K562 (cell line): ENCODE results near the gene PRDM12. TPM values are rescaled to one million over a fixed set of nuclear protein-coding genes. Genes with fewer than 3 reads are reported as not detected.

Source experiments
- ATAC-seq: fragments of 200-7000 bp; cut with Tn5 transposase; 3 replicates; pipeline ENCODE4 v1.9.1; 2020; ENCODE audit warnings: moderate library complexity
- BruUV-seq: library from RNA; stranded (reverse); fragments of 400-500 nt; replicated peaks from 2 replicates; lab custom pipeline; 2021; lab: Mats Ljungman, UMichigan
- CTCF ChIA-PET: fragments of 300-600 bp; formaldehyde crosslinking; extraction: SDS; loops from one replicate; lab custom pipeline; 2021; ENCODE audit warnings: low intra/inter-chr PET ratio; lab: Yijun Ruan, JAX
- POLR2A ChIA-PET: fragments of 300-600, 350-650 bp; sonication (Branson Sonifier 250); formaldehyde crosslinking; extraction: SDS; loops from one replicate; lab custom pipeline; 2021; ENCODE audit warnings: antibody characterized with exemption, inconsistent platforms; lab: Yijun Ruan, JAX
- DNase-seq, 4 experiments: peaks; one replicate each; pipeline versions ENCODE4 v3.0.0 to v3.0.0-alpha.2; 2011 to 2018; ENCODE audit warnings: low spot score in 3 of 4, mixed read lengths in 3 of 4; ENCODE audit errors: extremely low read depth in 1 of 4
- FAIRE-seq: peaks from 2 replicates; lab custom pipeline; 2011; peaks lifted over from hg19 to GRCh38; lab: Jason Lieb, UNC
- H2AFZ ChIP-seq: 2 replicates; pipeline ENCODE4 v1.6.0; 2011; ENCODE audit warnings: low read depth, low read length, control low read depth, inconsistent platforms
- H3K27ac ChIP-seq: fragments of 200-600 bp; 3 replicates; pipeline ENCODE4 v1.8.0; 2011; ENCODE audit warnings: low read depth, mild to moderate bottlenecking, control low read depth, inconsistent platforms, low read length, moderate library complexity, mixed read lengths; ENCODE audit errors: extremely low read depth
- H3K27me3 ChIP-seq, 2 experiments: fragments of 300-600 bp in 1 of 2; 2 replicates in 1 of 2; 3 replicates in 1 of 2; pipeline versions ENCODE4 v1.6.0 to v1.8.0; 2011; ENCODE audit warnings: inconsistent platforms in 2 of 2, low read length in 2 of 2, mild to moderate bottlenecking in 1 of 2, mixed read lengths in 1 of 2, moderate library complexity in 1 of 2; ENCODE audit not compliant: control insufficient read depth in 2 of 2, insufficient read depth in 2 of 2
- H3K36me3 ChIP-seq: fragments of 300-600 bp; 3 replicates; pipeline ENCODE4 v1.8.0; 2011; ENCODE audit warnings: mild to moderate bottlenecking, low read length, inconsistent platforms; ENCODE audit not compliant: control insufficient read depth, insufficient read depth
- H3K4me1 ChIP-seq, 2 experiments: fragments of 200-600 bp in 1 of 2; replicated peaks in 1 of 2; 2 replicates in 1 of 2; 3 replicates in 1 of 2; pipeline versions ENCODE4 v1.5.1 to v1.8.0; 2011; ENCODE audit warnings: inconsistent platforms in 2 of 2, low read length in 2 of 2, mild to moderate bottlenecking in 1 of 2, mixed read lengths in 1 of 2, moderate library complexity in 1 of 2; ENCODE audit not compliant: control insufficient read depth in 2 of 2, insufficient read depth in 2 of 2
- H3K4me2 ChIP-seq: 2 replicates; pipeline ENCODE4 v1.6.1; 2011; ENCODE audit warnings: low read length, control low read depth, inconsistent platforms, mixed read lengths; ENCODE audit not compliant: insufficient read depth
- H3K4me3 ChIP-seq: fragments of 200-600 bp; sonication (generic), shearing (Covaris generic); 2 replicates; pipeline ENCODE4 v1.5.1; 2016; ENCODE audit warnings: control low read depth, inconsistent platforms
- H3K79me2 ChIP-seq: fragments of 200-600 bp; 3 replicates; pipeline ENCODE4 v1.8.0; 2011; ENCODE audit warnings: low read length, inconsistent platforms; ENCODE audit not compliant: control insufficient read depth, insufficient read depth
- H3K9ac ChIP-seq, 2 experiments: 2 replicates each; pipeline versions ENCODE4 v1.6.0 to v1.6.1; 2011; ENCODE audit warnings: low read depth in 2 of 2, low read length in 2 of 2, control low read depth in 1 of 2, inconsistent platforms in 1 of 2, mild to moderate bottlenecking in 1 of 2, mixed read lengths in 1 of 2; ENCODE audit not compliant: insufficient read depth in 1 of 2
- H3K9me1 ChIP-seq: one replicate; pipeline ENCODE4 v1.6.0; 2011; ENCODE audit warnings: inconsistent platforms, mild to moderate bottlenecking, low read length, moderate library complexity; ENCODE audit not compliant: control insufficient read depth, insufficient read depth
- H3K9me3 ChIP-seq: replicated peaks from 2 replicates; pipeline ENCODE4 v1.5.1; 2011; ENCODE audit warnings: low read depth, low read length, inconsistent platforms; ENCODE audit not compliant: control insufficient read depth, insufficient read depth
- H4K20me1 ChIP-seq: replicated peaks from 2 replicates; pipeline ENCODE4 v1.6.1; 2011; ENCODE audit warnings: low read length, inconsistent platforms, mixed read lengths; ENCODE audit not compliant: control insufficient read depth, insufficient read depth
- CBFB ChIP-seq: sonication (generic); formaldehyde crosslinking; IDR thresholded peaks from 2 replicates; pipeline ENCODE4 v1.4.0; 2020; ENCODE audit warnings: mild to moderate bottlenecking, missing genetic modification reagents
- ETV1 ChIP-seq: fragments of 450-650 bp; conservative IDR thresholded peaks from 2 replicates; pipeline ENCODE4 v1.6.1; 2016; ENCODE audit warnings: missing genetic modification characterization, control low read depth, low read depth, missing compliant biosample characterization
- HCFC1 ChIP-seq: IDR thresholded peaks from 2 replicates; pipeline ENCODE4 v1.6.1; 2012; ENCODE audit warnings: low read depth, low read length, improper control_type of control experiment
- HDGF ChIP-seq: fragments of 450-650 bp; IDR thresholded peaks from 2 replicates; pipeline ENCODE4 v1.6.1; 2016
- MAFK ChIP-seq: IDR thresholded peaks from 2 replicates; pipeline ENCODE4 v1.6.1; 2011; ENCODE audit warnings: low read length, improper control_type of control experiment
- PHB ChIP-seq: fragments of 250-450 bp; sonication (Bioruptor Pico); IDR thresholded peaks from 2 replicates; pipeline ENCODE4 v1.5.0; 2021
- POLR2G ChIP-seq: fragments of 200-400 bp; formaldehyde crosslinking; IDR thresholded peaks from 2 replicates; pipeline ENCODE4 v1.6.1; 2017; ENCODE audit warnings: low read depth, mild to moderate bottlenecking, antibody characterized with exemption, low read length, moderate library complexity
- TCFL5 ChIP-seq: fragments of 250-450 bp; sonication (Bioruptor Pico); conservative IDR thresholded peaks from 2 replicates; pipeline ENCODE4 v1.6.1; 2021; ENCODE audit warnings: mild to moderate bottlenecking, moderate library complexity, matching md5 sums
- ZFX ChIP-seq: sonication (generic); formaldehyde crosslinking; IDR thresholded peaks from 2 replicates; pipeline ENCODE4 v1.8.0; 2022; ENCODE audit warnings: mild to moderate bottlenecking, missing genetic modification reagents, moderate library complexity
- WGBS: fragments of 100-300 bp; shearing (Covaris generic); methylation state at CpG from one replicate; pipeline ENCODE4 v1.1.6; 2016; ENCODE audit warnings: low coverage, mixed read lengths; ENCODE audit not compliant: insufficient coverage; ENCODE audit errors: missing lambda C conversion rate; 5-methylcytosine and 5-hydroxymethylcytosine counted together
- in situ Hi-C: fragments of 300-500 bp; cut with MboI; formaldehyde crosslinking; loops from 4 replicates; pipeline ENCODE4 v1.15.0; 2018; ENCODE audit warnings: inconsistent platforms, mixed read lengths
- intact Hi-C: fragments of 100-400 bp; cut with micrococcal nuclease; formaldehyde crosslinking; loops from 2 replicates; pipeline ENCODE4 v1.14.2; 2022
- polyA plus RNA-seq, 8 experiments: library from polyadenylated mRNA; depleted of rRNA in 4 of 8; stranded (reverse) in 5 of 8; unstranded in 3 of 8; fragments of >200 nt; fragmentation: Nextera tagmentation in 2 of 8; fragmentation: Illumina TruSeq in 1 of 8; extraction: Ambion mirVana in 2 of 8; extraction: Trizol in 1 of 8; gene quantifications; 2 replicates each; pipeline versions ENCODE4 v1.2.1 to v1.2.3, GENCODE V29; 2011 to 2014; ENCODE audit warnings: inconsistent platforms in 1 of 8, missing spikeins in 1 of 8
- total RNA-seq, 7 experiments: library from RNA; depleted of rRNA in 6 of 7; stranded (reverse); fragments of >200 nt in 6 of 7; fragmentation: Illumina TruSeq in 2 of 7; extraction: Trizol in 2 of 7; gene quantifications; 2 replicates each; pipeline versions ENCODE4 v1.2.1 to v1.2.3, GENCODE V29; 2011 to 2021; ENCODE audit warnings: low replicate concordance in 1 of 7

Gene PRDM12
- total and polyA plus RNA-seq, 9 of the 15 experiments (the other 6 are each of a cell fraction or from before 2014, with no cell fraction given): 0.04 to 0.22 (median 0.07) TPM; not detected in 3

DNA sequence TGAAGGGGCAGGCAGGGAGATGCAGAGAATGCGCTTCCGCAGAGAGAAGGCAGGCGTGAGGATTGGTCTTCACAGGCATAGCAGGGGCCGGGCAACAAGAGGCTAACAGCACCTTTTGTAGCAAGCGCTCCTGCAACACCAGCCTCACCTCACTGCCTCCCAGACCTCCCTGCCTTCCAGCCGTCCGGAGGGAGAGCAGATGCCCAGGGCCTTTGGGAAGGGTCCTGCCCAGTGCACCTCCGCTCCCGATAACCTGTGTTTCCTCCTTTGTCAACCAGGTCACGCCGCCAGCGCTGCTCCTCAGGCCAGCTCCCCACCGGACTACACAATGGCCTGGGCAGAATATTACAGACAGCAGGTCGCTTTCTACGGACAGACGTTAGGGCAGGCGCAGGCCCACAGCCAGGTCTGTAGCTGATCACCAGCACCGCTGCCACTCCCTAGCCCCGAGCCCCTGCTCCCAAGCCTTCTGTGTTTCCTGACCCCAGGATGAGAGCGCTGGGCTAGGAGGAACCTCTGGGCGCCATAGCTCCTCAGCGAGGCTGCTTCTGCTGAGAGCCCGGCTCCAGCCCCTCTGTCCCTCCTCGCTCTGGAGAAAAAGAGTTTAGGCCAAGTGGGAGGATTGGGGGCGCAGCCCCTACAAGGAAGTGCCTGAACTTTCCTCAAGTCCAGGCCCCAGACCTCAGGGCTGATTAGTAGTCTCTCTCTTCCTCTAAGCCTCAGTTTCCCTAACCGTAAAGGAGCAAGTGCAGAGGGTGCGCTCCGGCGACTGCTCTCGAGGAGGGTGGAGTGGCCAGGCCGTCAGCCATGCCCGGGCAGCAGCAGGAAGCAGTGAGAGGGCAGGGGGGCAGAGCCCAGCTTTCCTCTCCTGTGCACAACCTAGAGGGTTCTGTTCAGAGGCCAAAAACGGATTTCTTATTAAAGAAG is 28.4 kb upstream of the PRDM12 start:
- Histone ChIP-seq H3K4me1 (peaks cover 0 to 11% of the 10 kb centered on the region in 2 experiments; a peak in 1 of 5 replicates), H3K4me3 (no peak overlapping the region), H4K20me1 (no peaks in the 10 kb centered on the region), H3K4me2 (no peak overlapping the region), H3K27ac (no peak overlapping the region), H3K9me3 (no peaks in the 10 kb centered on the region), H3K79me2 (no peaks in the 10 kb centered on the region), H3K36me3 (peaks cover 63% of the 10 kb centered on the region; the same call in 2 of the 3 replicates), H3K9ac (no peak overlapping the region), H3K27me3 (no peaks in the 10 kb centered on the region), H2AFZ (no peak overlapping the region), H3K9me1 (peaks cover 4% of the 10 kb centered on the region)
- WGBS: 93% methylated on average over 24 of the region's 33 CpGs
- CTCF ChIA-PET: no interaction called here
- FAIRE-seq (no peak), ATAC-seq (no peak), DNase-seq (no peak)
- TF ChIP-seq POLR2G (peak; percentile 38; the same call in 1 of the 2 replicates), ETV1 (tag) (no peak)
- no TSS peak for BruUV-seq
- intact Hi-C loops (no loop called here), in situ Hi-C loops (no loop called here)
- POLR2A ChIA-PET: interaction anchor here (0.6 kb wide), 1 partner anchor 210 kb away, joined by 3 read pairs; no protein-coding TSS in a partner anchor

DNA sequence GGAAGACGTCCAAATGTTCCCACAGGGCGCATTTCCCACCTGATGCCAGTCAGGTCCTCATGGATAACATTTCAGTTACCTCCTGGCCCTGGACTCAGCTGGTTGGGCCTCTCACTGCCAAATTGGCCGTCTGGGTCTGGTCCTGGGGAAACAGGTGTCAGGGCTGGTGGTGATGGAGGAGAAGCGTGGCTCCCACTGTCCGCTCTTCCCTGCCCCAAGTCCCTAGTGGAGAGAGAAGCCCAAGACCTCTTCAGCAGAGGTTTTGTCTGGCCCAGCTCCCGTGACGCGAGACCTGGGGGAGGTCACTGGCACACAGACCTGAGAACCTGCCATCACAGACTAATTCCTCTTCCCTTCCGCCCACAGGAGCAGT is 27.8 kb upstream of the PRDM12 start:
- H3K79me2 ChIP-seq: no peaks in the 10 kb centered on the region
- no TSS peak for BruUV-seq
- no peaks in the 10 kb centered on the region for H3K9me3 ChIP-seq
- ChIA-PET CTCF (no interaction called here), POLR2A (interaction anchor here (0.6 kb wide), 1 partner anchor 210 kb away, joined by 3 read pairs; no protein-coding TSS in a partner anchor)
- H3K27ac ChIP-seq: no peak overlapping the region
- H3K4me2 ChIP-seq: no peak overlapping the region
- ATAC-seq (no peak; the same call in 2 of the 3 replicates), FAIRE-seq (no peak), DNase-seq (no peak)
- H4K20me1 ChIP-seq: no peaks in the 10 kb centered on the region
- intact Hi-C loops (no loop called here), in situ Hi-C loops (no loop called here)
- H3K4me3 ChIP-seq: no peak overlapping the region
- WGBS: 85% methylated on average over 9 of the region's 9 CpGs
- no peak overlapping the region for H2AFZ ChIP-seq
- H3K27me3 ChIP-seq: no peaks in the 10 kb centered on the region
- H3K9me1 ChIP-seq: peaks cover 4% of the 10 kb centered on the region
- peaks cover 0 to 11% of the 10 kb centered on the region in 2 experiments; a peak in 1 of 5 replicates for H3K4me1 ChIP-seq
- H3K36me3 ChIP-seq: peaks cover 57% of the 10 kb centered on the region; the same call in 2 of the 3 replicates
- no peak overlapping the region for H3K9ac ChIP-seq
- no peak for TF ChIP-seq MAFK
- TF ChIP-seq TCFL5 (CRISPR knock-in tag): no peak
- no peak for TF ChIP-seq HDGF
- no peak for TF ChIP-seq ZFX (CRISPR knock-in tag)
- TF ChIP-seq CBFB (CRISPR knock-in tag): no peak
- no peak for TF ChIP-seq PHB (CRISPR knock-in tag)
- no peak for TF ChIP-seq HCFC1
